ENCODE data around the gene EIF2AK3. TPM values are rescaled to one million over a fixed set of nuclear protein-coding genes. Genes with fewer than 3 reads are reported as not detected.

The EIF2AK3 gene
- polyA plus RNA-seq, 3 donors: 2.0 to 6.6 (median 2.3) TPM

DNA sequence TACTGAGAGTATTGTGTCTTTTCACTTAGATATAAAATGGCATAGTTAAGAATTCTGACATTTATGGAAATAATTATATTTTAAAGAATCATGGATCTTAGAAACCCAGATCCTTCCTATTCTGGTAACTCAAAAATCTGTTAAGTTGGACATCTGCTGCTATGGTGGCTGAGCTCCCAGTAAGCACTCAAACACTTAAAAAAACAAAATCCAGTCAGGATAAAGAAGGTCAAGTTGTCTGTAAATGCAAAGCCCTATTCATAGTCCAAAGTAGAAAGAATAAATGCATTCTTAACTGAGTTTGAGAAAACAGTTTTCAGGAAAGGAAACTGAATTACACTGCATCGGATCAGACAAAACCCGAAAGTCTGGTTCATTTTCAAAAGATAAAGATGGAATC lies 35.6 kb downstream of the EIF2AK3 start:
- H4K20me1 ChIP-seq (ENCODE audit: insufficient read depth, low read length): no peaks in the 10 kb centered on the region
- Mint-ChIP-seq H3K4me3 (no peak overlapping the region), H3K27me3 (ENCODE audit: low read depth in 3 of 3) (no peaks in the 10 kb centered on the region), H3K4me1 (no peaks in the 10 kb centered on the region), H3K27ac (no peak overlapping the region), H3K36me3 (peaks cover 55 to 65% of the 10 kb centered on the region in 2 donors), H3K9me3 (peaks cover 0 to 2% (median 0%) of the 10 kb centered on the region in 7 donors)
- WGBS (ENCODE audit: insufficient coverage): no CpG with 5 or more reads among the region's 2 CpGs
- H3K27ac ChIP-seq (ENCODE audit: low read depth in 1 of 2, low read length in 2 of 2): no peak overlapping the region
- no peak overlapping the region for H3K4me2 ChIP-seq (replicated peaks; ENCODE audit: extremely low read depth, low read length, poor library complexity, severe bottlenecking)
- H3K36me3 ChIP-seq (replicated peaks in 1 of 2; ENCODE audit: control insufficient read depth in 1 of 2, insufficient read depth in 2 of 2, low read length in 2 of 2): peaks cover 44 to 82% of the 10 kb centered on the region in 2 donors
- H3K9ac ChIP-seq (ENCODE audit: insufficient read depth, low read length, poor library complexity, severe bottlenecking): no peak overlapping the region
- no peak overlapping the region for H2AFZ ChIP-seq (ENCODE audit: insufficient read depth, low read depth, low read length, poor library complexity, severe bottlenecking)
- H3K4me1 ChIP-seq (ENCODE audit: control insufficient read depth in 1 of 2, insufficient read depth in 2 of 2, low read length in 2 of 2): no peaks in the 10 kb centered on the region
- intact Hi-C loops (cut with micrococcal nuclease): loop anchor here (2.0 to 5.0 kb wide), 4 partner anchors 36 to 101 kb away; partner anchors contain the start of genes EIF2AK3 (in 1 of the 2) and RPIA (in 1 of the 2)
- H3K4me3 ChIP-seq (replicated peaks in 1 of 3; ENCODE audit: low read depth in 2 of 3, low read length in 3 of 3): no peak overlapping the region
- TF ChIP-seq, protein P1, sequence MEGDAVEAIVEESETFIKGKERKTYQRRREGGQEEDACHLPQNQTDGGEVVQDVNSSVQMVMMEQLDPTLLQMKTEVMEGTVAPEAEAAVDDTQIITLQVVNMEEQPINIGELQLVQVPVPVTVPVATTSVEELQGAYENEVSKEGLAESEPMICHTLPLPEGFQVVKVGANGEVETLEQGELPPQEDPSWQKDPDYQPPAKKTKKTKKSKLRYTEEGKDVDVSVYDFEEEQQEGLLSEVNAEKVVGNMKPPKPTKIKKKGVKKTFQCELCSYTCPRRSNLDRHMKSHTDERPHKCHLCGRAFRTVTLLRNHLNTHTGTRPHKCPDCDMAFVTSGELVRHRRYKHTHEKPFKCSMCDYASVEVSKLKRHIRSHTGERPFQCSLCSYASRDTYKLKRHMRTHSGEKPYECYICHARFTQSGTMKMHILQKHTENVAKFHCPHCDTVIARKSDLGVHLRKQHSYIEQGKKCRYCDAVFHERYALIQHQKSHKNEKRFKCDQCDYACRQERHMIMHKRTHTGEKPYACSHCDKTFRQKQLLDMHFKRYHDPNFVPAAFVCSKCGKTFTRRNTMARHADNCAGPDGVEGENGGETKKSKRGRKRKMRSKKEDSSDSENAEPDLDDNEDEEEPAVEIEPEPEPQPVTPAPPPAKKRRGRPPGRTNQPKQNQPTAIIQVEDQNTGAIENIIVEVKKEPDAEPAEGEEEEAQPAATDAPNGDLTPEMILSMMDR (IDR thresholded peaks at IDR 0.05): no peak
- H3K27me3 ChIP-seq (ENCODE audit: control insufficient read depth in 2 of 2, insufficient read depth in 2 of 2, low read length in 2 of 2): no peaks in the 10 kb centered on the region
- DNase-seq: no peak
- H3K79me2 ChIP-seq (ENCODE audit: insufficient read depth, low read length): no peaks in the 10 kb centered on the region
- H3K9me3 ChIP-seq (replicated peaks in 1 of 2; ENCODE audit: control insufficient read depth in 1 of 2, insufficient read depth in 1 of 2, low read length in 2 of 2): no peaks in the 10 kb centered on the region

DNA sequence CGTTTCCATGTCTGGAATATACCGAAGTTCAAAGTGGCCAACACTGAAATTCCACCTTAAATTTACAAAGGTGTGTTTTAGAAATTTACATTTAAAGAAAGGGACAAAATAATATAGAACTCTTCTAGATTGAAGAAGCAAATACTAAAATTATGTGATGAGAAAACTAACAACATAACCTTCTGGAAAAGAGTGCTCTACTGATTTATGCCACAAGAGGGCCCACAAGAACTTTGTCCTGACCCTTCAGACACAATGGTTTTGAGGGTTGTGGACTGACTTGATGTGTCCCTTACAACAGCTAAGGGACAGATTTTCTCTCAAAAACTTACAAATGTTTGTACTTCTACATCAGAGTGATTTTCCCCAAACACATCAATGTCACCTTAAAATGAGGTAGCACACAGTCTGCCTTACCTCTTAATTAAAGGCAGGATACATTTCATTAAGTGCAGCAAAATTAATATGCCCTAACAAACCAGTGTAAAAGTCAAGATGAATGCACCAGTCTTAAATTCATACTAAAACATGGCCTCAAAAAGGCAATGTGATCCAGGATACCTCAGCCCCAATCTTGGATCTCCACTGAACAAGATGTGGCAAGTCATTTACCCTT lies 36.2 kb downstream of the EIF2AK3 start:
- WGBS (ENCODE audit: insufficient coverage): no CpG with 5 or more reads among the region's 2 CpGs

More for the DNA sequence above, 36.2 kb downstream of the EIF2AK3 start:
- no peak overlapping the region for H2AFZ ChIP-seq (ENCODE audit: insufficient read depth, low read depth, low read length, poor library complexity, severe bottlenecking)
- H3K9me3 ChIP-seq (replicated peaks in 1 of 2; ENCODE audit: control insufficient read depth in 1 of 2, insufficient read depth in 1 of 2, low read length in 2 of 2): no peaks in the 10 kb centered on the region
- no peak overlapping the region for H3K4me2 ChIP-seq (replicated peaks; ENCODE audit: extremely low read depth, low read length, poor library complexity, severe bottlenecking)
- Mint-ChIP-seq H3K36me3 (peaks cover 55 to 66% of the 10 kb centered on the region in 2 donors), H3K4me1 (no peaks in the 10 kb centered on the region), H3K27ac (peak overlapping the region in 3 of 7 donors; percentile 21 to 60 (median 22)), H3K27me3 (ENCODE audit: low read depth in 3 of 3) (no peaks in the 10 kb centered on the region), H3K4me3 (no peak overlapping the region), H3K9me3 (no peaks in the 10 kb centered on the region)
- peaks cover 45 to 87% of the 10 kb centered on the region in 2 donors for H3K36me3 ChIP-seq (replicated peaks in 1 of 2; ENCODE audit: control insufficient read depth in 1 of 2, insufficient read depth in 2 of 2, low read length in 2 of 2)
- H4K20me1 ChIP-seq (ENCODE audit: insufficient read depth, low read length): no peaks in the 10 kb centered on the region
- no peaks in the 10 kb centered on the region for H3K79me2 ChIP-seq (ENCODE audit: insufficient read depth, low read length)
- peak; percentile 30 to 58 (median 49) for DNase-seq
- intact Hi-C loops (cut with micrococcal nuclease): loop anchor here (2.0 to 5.0 kb wide), 4 partner anchors 36 to 101 kb away; partner anchors contain the start of genes EIF2AK3 (in 1 of the 2) and RPIA (in 1 of the 2)
- no peaks in the 10 kb centered on the region for H3K27me3 ChIP-seq (ENCODE audit: control insufficient read depth in 2 of 2, insufficient read depth in 2 of 2, low read length in 2 of 2)
- TF ChIP-seq, protein P1 (IDR thresholded peaks at IDR 0.05): peak; percentile 80
- no peak overlapping the region for H3K4me3 ChIP-seq (replicated peaks in 1 of 3; ENCODE audit: low read depth in 2 of 3, low read length in 3 of 3)
- no peak overlapping the region for H3K27ac ChIP-seq (ENCODE audit: low read depth in 1 of 2, low read length in 2 of 2)
- no peak overlapping the region for H3K9ac ChIP-seq (ENCODE audit: insufficient read depth, low read length, poor library complexity, severe bottlenecking)
- H3K4me1 ChIP-seq (ENCODE audit: control insufficient read depth in 1 of 2, insufficient read depth in 2 of 2, low read length in 2 of 2): no peaks in the 10 kb centered on the region

All from CD14-positive monocyte (primary cell).